ENCODE results near the gene C11orf21. TPM values are rescaled to one million over a fixed set of nuclear protein-coding genes. Genes with fewer than 3 reads are reported as not detected.

The C11orf21 gene
- polyA plus RNA-seq, 1 experiment, result not detected

- no peak for DNase-seq (ENCODE audit: low read depth)
- ChIA-PET POLR2A (no interaction called here), CTCF (interaction anchor here (1.1 to 3.6 kb wide), 3 partner anchors 10 to 126 kb away, joined by 3 to 15 read pairs (median 4); no protein-coding TSS in a partner anchor)
- TF ChIP-seq CTCF (IDR thresholded peaks at IDR 0.05; ENCODE audit: insufficient read depth, low read depth, low read length), result no peak
- H3K27me3 ChIP-seq (ENCODE audit: control insufficient read depth, insufficient read depth, low read length), result peaks cover 2% of the 10 kb centered on the region; the same call in 1 of the 2 replicates
- no peaks in the 10 kb centered on the region for H3K36me3 ChIP-seq (ENCODE audit: control insufficient read depth, insufficient read depth, low read length)
- H3K4me3 ChIP-seq (ENCODE audit: low read depth, low read length), result no peak overlapping the region
These were observed 6.8 kb downstream of the C11orf21 start for GRCh38 chr11:2294926-2295290.

- no peak for TF ChIP-seq CTCF (IDR thresholded peaks at IDR 0.05; ENCODE audit: insufficient read depth, low read depth, low read length)
- POLR2A ChIA-PET, result no interaction called here
- peaks cover 2% of the 10 kb centered on the region; the same call in 1 of the 2 replicates for H3K27me3 ChIP-seq (ENCODE audit: control insufficient read depth, insufficient read depth, low read length)
- no peaks in the 10 kb centered on the region for H3K36me3 ChIP-seq (ENCODE audit: control insufficient read depth, insufficient read depth, low read length)
- CTCF ChIA-PET, result interaction anchor here (1.1 to 3.6 kb wide), 3 partner anchors 11 to 127 kb away, joined by 3 to 15 read pairs (median 4); no protein-coding TSS in a partner anchor
- no peak overlapping the region for H3K4me3 ChIP-seq (ENCODE audit: low read depth, low read length)
- no peak for DNase-seq (ENCODE audit: low read depth)
These were observed 7.5 kb downstream of the C11orf21 start for GRCh38 chr11:2293984-2294925.

GRCh38 chr11:2293531-2293971, 8.2 kb downstream of the C11orf21 start:
- no peaks in the 10 kb centered on the region for H3K36me3 ChIP-seq (ENCODE audit: control insufficient read depth, insufficient read depth, low read length)
- H3K27me3 ChIP-seq (ENCODE audit: control insufficient read depth, insufficient read depth, low read length), result peaks cover 3% of the 10 kb centered on the region; the same call in 1 of the 2 replicates
- CTCF ChIA-PET, result interaction anchor here (3.6 kb wide), 1 partner anchor 12 kb away, joined by 15 read pairs; no protein-coding TSS in a partner anchor
- no peak for TF ChIP-seq CTCF (IDR thresholded peaks at IDR 0.05; ENCODE audit: insufficient read depth, low read depth, low read length)
- DNase-seq (ENCODE audit: low read depth), result no peak
- H3K4me3 ChIP-seq (ENCODE audit: low read depth, low read length), result no peak overlapping the region
- POLR2A ChIA-PET, result no interaction called here

GRCh38 chr11:2290351-2290841, 11.3 kb downstream of the C11orf21 start:
- Histone ChIP-seq H3K27me3 (ENCODE audit: control insufficient read depth, insufficient read depth, low read length) (peaks cover 2% of the 10 kb centered on the region), H3K36me3 (ENCODE audit: control insufficient read depth, insufficient read depth, low read length) (no peaks in the 10 kb centered on the region), H3K4me3 (ENCODE audit: low read depth, low read length) (no peak overlapping the region)
- DNase-seq (ENCODE audit: low read depth), result no peak
- no peak for TF ChIP-seq CTCF (IDR thresholded peaks at IDR 0.05; ENCODE audit: insufficient read depth, low read depth, low read length)
- ChIA-PET CTCF (interaction anchor here (1.2 to 3.1 kb wide), 2 partner anchors 9 to 130 kb away, joined by 3 to 16 read pairs; no protein-coding TSS in a partner anchor), POLR2A (no interaction called here)

- POLR2A ChIA-PET, result no interaction called here
- TF ChIP-seq CTCF (IDR thresholded peaks at IDR 0.05; ENCODE audit: insufficient read depth, low read depth, low read length), result no peak
- peaks cover 2% of the 10 kb centered on the region for H3K27me3 ChIP-seq (ENCODE audit: control insufficient read depth, insufficient read depth, low read length)
- CTCF ChIA-PET, result interaction anchor here (1.2 to 3.1 kb wide), 2 partner anchors 9 to 130 kb away, joined by 3 to 16 read pairs; no protein-coding TSS in a partner anchor
- H3K4me3 ChIP-seq (ENCODE audit: low read depth, low read length), result no peak overlapping the region
- no peaks in the 10 kb centered on the region for H3K36me3 ChIP-seq (ENCODE audit: control insufficient read depth, insufficient read depth, low read length)
- DNase-seq (ENCODE audit: low read depth), result no peak
These were observed 11.9 kb downstream of the C11orf21 start for GRCh38 chr11:2289859-2290258.
